Measurements from ENCODE around the gene MEIS2. TPM values are rescaled to one million over a fixed set of nuclear protein-coding genes. Genes with fewer than 3 reads are reported as not detected.

MEIS2 gene
- total and polyA plus RNA-seq, 12 donors: 36.2 to 139 (median 74.8) TPM

- Histone ChIP-seq H3K4me3 (no peak overlapping the region), H3K9me3 (replicated peaks in 1 of 3) (no peaks in the 10 kb centered on the region), H3K27ac (peak overlapping the region in 1 of 5 donors; percentile 21), H3K4me1 (replicated peaks in 1 of 2) (peaks cover 38 to 58% of the 10 kb centered on the region in 2 donors), H3K27me3 (no peaks in the 10 kb centered on the region), H3K36me3 (replicated peaks in 1 of 2) (peaks cover 0 to 36% of the 10 kb centered on the region in 2 donors)
- intact Hi-C loops (cut with DNase I): no loop called here
- DNase-seq: no peak
- 68 to 85% (median 75%) methylated on average over 5 of the region's 5 CpGs for WGBS, 4 donors
- TF ChIP-seq CTCF (IDR thresholded peaks at IDR 0.05) (no peak), POLR2A (IDR thresholded peaks at IDR 0.05) (no peak)
Measured at GRCh38 chr15:37081983-37082382, 18.4 kb downstream of the MEIS2 start.

GRCh38 chr15:37080261-37080921 is 20.0 kb downstream of the MEIS2 start:
- no peaks in the 10 kb centered on the region for H3K9me3 ChIP-seq (replicated peaks in 1 of 3)
- WGBS, 4 donors: 45 to 49% (median 47%) methylated on average over 5 of the region's 5 CpGs
- H3K36me3 ChIP-seq (replicated peaks in 1 of 2): peaks cover 0 to 28% of the 10 kb centered on the region in 2 donors
- H3K4me1 ChIP-seq (replicated peaks in 1 of 2): peaks cover 36 to 53% of the 10 kb centered on the region in 2 donors
- peak overlapping the region in 2 of 5 donors; percentile 19 to 47 for H3K27ac ChIP-seq
- H3K27me3 ChIP-seq: no peaks in the 10 kb centered on the region
- no peak for TF ChIP-seq CTCF (IDR thresholded peaks at IDR 0.05)
- H3K4me3 ChIP-seq: peak overlapping the region in 1 of 4 donors; percentile 18
- intact Hi-C loops (cut with DNase I): no loop called here
- no peak for DNase-seq

- Histone ChIP-seq H3K27ac (peak overlapping the region in 2 of 5 donors; percentile 43 to 47), H3K36me3 (replicated peaks in 1 of 2) (peaks cover 0 to 24% of the 10 kb centered on the region in 2 donors), H3K27me3 (no peaks in the 10 kb centered on the region), H3K4me3 (peak overlapping the region in 1 of 4 donors; percentile 18), H3K4me1 (replicated peaks in 1 of 2) (peaks cover 32 to 46% of the 10 kb centered on the region in 2 donors), H3K9me3 (replicated peaks in 1 of 3) (no peaks in the 10 kb centered on the region)
- no peak for TF ChIP-seq POLR2A (IDR thresholded peaks at IDR 0.05)
- no peak for TF ChIP-seq CTCF (IDR thresholded peaks at IDR 0.05)
- intact Hi-C loops (cut with DNase I): no loop called here
- WGBS, 4 donors: 33 to 38% (median 36%) methylated on average over 6 of the region's 6 CpGs
- peak; percentile 38 to 64 (median 53) for DNase-seq
Measured at GRCh38 chr15:37079726-37080125, 20.6 kb downstream of the MEIS2 start.

GRCh38 chr15:37078566-37078965 is 21.8 kb downstream of the MEIS2 start:
- Histone ChIP-seq H3K4me3 (no peak overlapping the region), H3K4me1 (replicated peaks in 1 of 2) (peaks cover 32 to 39% of the 10 kb centered on the region in 2 donors), H3K27me3 (no peaks in the 10 kb centered on the region), H3K9me3 (replicated peaks in 1 of 3) (no peaks in the 10 kb centered on the region), H3K36me3 (replicated peaks in 1 of 2) (peaks cover 0 to 20% of the 10 kb centered on the region in 2 donors), H3K27ac (peak overlapping the region in 1 of 5 donors; percentile 43)
- 46 to 57% (median 49%) methylated on average over 1 of the region's 1 CpG for WGBS, 4 donors
- intact Hi-C loops (cut with DNase I): no loop called here
- TF ChIP-seq POLR2A (IDR thresholded peaks at IDR 0.05): no peak
- no peak for TF ChIP-seq CTCF (IDR thresholded peaks at IDR 0.05)
- no peak for DNase-seq

Measured in adrenal gland (tissue), 12 donors.